Dermis blood vessel endothelial cell (primary cell): ENCODE measurements around the gene USP36. TPM values are rescaled to one million over a fixed set of nuclear protein-coding genes. Genes with fewer than 3 reads are reported as not detected.
A peak's percentile ranks its signal among the peaks of the same experiment; 100 is the strongest.

Source experiments
- DNase-seq: peaks from one replicate; pipeline ENCODE4 v3.0.0; 2010
- total RNA-seq: library from RNA; depleted of rRNA; stranded (reverse); fragments of >200 nt; gene quantifications from 2 replicates; pipeline ENCODE4 v1.2.3, GENCODE V29; 2014

The USP36 gene
- total RNA-seq, 1 donor from 2014 or later: 22.8 TPM

DNA sequence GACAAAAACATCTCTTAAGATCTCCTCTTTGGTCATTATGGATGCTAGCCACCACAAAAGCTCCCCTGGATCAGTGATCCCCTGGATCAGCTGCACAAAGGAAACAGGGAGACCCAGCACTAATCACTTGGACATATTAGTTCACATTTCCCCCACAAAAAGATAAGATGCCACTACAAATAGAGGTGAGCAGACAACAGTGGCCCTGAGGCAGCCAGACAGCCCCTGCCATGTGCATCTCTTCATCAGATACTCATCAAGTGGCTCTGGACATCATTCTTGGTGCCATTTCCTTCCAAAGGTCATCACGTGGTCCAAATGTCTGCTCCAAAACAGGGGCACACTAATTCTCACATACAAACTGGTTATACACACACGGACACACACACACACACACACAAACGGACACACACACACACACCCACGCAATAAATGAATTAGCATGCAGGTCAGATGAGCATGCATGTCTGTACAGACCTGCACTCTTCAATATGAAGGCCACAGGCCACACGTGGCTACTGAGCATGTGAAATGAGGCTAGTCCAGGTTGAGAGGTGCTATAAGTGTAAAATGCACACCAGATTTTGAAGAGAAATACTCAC is 4.1 kb downstream of the USP36 start:
- DNase-seq: no peak

DNA sequence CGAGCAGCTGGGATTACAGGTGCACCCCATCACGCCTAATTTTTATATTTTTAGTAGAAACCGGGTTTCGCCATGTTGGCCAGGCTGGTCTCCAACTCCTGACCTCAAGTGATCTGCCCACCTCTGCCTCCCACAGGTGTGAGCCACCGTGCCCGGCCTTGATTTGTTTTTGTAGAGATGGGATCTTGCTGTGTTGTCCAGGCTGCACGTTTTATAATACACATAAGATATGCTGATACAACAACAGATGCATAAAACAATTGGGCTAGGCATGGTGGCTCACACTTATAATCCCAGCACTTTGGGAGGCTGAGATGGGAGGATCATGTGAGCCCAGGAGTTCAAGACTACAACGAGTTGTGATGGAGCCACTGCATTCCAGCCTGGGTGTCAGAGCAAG is 6.0 kb downstream of the USP36 start:
- no peak for DNase-seq

DNA sequence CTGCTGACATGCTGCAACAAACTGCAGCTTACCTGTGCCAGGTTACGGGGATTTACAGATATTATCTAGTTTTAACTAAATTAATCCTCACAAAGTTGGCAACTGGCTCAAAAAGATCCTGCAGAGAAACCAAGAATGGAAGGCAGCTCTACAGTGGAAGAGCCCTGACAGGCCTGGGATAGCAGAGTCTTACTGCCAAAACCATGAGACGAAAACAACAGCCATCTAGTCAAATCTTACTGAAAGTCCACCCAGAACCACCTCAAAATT is 8.1 kb downstream of the USP36 start:
- no peak for DNase-seq

DNA sequence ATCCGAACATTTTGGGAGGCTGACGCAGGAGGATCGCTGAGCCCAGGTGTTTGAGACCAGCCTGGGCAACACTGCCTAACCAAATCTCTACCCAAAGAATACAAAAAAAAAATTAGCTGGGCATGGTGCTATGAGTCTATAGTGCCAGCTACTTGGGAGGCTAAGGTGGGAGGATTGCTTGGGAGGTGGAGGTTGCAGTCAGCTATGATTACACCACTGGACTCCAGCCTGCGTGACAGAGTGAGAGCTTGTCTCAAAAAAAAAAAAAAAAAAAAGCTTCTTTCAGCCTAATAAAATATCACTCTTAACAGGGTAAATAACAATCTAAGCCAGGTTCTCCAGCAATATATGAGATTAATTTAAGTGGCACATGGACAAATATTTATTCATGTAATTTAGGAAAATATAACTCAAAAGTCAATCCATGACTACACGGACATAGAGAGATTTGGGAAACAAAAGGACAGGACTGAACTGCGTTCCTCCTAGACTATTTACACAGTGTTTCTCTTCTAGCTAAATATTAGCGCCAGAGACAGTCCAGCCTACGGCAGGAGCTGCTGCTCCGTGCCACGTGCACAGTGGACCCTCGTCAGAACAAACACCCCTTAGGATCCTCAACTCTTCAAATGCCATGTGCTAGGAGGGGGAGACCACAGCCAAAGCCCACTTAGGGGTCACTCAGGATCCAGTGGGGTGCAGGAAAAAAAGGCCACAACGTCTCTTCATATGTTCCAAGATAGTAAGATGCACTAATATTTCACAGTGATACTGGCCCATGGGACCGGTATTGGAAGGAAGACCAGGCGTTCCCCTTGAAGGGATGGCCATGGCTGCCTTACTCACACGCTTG is 8.7 kb downstream of the USP36 start:
- DNase-seq: no peak

DNA sequence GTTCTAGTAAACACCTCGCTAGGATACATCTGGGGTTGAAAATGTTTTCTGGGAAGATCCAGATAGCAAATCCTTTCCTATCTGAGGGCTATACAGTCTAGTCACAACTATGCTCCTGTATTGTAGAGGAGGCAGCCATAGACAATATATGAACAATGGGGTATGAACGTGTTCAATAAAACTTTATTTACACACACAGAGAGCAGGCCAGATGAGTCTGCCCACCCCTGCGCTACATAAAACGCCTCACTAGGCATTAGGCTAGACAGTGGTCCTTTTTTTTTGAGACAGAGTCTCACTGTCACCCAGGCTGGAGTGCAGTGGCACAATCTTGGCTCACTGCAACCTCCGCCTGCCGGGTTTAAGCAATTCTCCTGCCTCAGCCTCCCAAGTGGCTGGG is 11.1 kb downstream of the USP36 start:
- no peak for DNase-seq

DNA sequence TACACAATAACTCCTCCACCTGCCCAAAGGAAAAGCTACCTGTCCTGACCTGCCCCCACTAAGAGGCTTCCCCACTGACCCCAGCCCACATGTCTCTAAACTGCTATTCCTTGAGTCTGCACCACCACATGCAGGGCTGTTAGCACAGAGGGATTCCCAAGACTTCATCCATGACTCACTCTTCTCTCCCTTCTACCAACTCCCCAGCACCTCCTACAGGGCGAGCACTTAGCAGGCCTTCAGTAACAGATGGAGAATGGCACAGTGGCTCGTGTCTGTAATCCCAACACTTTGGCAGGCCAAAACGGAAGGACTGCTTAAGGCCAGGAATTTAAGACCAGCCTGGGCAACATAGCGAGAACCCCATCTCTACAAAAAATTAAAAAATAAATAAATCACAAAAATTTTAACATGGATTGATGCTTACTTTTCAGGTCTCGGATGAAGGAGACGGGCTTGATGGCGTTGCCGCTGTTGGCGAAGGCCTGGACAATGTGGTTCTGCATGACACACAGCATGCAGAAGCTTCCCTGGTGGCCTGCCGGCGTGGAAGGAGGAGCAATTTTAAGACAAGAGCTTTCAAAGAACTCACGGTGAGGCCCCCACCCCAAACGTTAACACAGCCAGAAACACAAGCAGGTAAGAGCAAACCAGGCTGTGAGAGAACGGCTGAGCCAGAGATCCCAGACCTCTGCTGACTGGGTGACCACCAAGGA is 12.0 kb downstream of the USP36 start:
- DNase-seq: peak; percentile 68

DNA sequence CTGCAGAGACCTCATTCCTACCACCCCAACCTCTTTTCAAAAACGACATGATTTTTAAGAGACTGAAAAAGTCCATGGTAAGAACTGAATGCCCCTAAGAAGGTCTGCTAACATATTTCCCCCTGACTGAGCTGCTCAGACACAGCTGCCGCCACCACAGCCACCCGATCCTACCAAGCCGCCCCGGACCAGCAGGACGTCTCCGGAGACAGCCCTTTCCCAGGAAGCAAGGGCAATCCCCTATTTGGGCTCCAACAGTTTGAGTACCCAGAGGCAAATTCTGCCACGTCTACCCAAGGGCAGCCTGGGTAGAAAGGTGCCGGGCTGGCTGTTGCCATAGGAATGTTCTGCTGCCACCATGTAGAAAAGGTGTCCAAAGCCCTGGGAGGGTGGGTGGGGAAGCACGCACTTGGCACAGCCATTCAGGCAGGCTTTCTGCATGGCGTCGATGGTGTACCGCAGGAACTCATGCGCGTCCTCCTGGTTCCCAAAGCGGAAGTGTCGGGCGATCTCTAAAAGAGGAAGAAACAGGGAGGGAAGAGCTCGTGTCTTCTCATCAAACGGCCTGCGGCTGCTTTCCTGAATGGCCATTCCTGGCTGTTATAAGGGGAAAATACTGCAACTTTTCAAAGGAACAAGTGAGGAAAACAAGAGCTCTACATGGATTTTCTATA is 13.6 kb downstream of the USP36 start:
- no peak for DNase-seq

DNA sequence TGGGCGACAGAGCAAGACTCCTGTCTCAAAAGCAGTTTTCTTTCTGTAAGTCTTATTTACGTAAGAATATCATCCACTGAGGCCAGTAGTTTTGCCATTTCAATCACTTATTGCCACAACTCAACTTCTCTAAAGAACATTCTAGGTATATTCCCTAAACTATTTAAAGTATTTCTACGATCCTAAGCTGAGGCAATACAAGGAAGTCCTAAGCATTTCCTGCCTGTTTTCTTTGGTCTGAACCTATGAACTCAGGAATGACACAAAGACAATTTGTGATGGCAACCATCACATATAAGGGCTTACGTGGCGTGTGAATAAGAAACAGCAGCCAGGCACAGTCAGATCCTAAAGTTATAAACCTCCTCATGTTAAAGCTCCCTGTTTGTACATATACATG is 14.2 kb downstream of the USP36 start:
- DNase-seq: peak; percentile 74

DNA sequence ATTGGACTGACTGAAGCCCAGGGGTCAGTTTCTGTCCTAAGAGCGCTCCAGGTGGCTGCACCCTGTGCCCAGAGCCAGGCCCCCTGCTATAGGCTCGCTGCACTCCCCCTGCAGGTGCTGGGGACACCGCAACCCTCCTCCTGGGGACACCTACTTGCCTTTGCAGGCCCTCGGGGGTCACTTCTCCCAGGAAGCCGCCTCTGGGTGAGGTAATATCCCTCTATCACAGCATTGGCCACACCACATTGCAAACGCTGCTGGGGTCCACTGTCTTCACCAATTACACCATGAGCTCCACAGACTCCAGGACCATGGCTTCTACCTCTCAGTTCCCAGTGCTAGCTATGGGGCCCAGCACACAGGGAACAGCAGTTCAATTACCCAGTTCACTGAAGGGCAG is 14.9 kb downstream of the USP36 start:
- no peak for DNase-seq

DNA sequence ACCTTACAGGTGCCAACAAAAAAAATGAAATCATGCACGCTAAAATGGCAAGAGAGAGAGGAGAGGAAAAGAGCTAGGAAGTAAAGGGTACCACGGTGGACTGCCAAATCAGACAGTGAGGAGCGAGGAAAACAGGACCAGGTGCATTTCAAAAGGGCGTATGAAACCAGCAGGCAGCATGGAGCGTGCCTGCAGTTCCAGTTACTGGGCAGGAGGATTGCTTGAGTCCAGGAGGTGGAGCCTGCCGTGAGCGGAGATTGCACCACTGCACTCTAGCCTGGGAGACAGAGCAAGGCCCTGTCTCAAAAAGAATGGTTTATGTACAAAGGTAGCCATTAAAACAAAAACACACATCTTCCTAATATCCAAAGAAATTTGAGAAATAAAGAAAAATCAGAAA is 16.4 kb downstream of the USP36 start:
- no peak for DNase-seq

DNA sequence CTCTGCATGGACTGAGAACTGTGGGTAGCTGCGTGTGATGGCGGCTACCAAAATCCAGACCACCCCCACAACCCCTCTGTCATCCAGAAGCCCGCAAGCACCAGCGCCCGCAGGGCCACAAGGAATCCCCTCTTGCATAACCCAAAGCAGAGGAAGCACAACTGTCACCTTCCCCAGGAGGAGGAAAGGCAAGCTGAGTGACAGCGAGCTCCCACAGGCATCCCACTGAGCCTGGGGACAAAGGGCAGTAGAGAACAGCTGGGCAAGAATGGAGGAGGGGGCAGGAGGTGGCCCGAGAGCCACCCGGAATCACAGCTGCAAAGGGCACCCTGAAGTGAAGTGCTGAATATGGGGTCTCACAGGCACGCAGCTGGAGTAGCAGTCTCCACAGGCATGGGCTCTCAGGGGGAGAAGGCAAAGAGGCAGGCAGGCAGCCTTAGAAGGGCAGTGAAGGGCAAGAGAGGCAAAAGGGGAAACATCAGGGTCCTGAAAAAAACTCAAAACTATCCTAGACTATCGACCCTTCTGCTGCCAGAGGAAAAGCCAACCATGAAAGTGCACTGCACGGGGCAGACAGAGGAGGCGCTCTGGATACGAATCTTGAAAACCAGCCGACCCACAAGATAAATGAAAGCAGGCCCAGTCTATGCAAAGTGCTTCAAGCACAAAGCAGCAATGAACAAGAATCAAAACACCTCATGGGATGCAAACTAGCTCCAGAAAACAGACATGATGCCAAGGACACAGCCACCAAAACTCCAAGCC is 17.1 kb downstream of the USP36 start:
- DNase-seq: no peak

DNA sequence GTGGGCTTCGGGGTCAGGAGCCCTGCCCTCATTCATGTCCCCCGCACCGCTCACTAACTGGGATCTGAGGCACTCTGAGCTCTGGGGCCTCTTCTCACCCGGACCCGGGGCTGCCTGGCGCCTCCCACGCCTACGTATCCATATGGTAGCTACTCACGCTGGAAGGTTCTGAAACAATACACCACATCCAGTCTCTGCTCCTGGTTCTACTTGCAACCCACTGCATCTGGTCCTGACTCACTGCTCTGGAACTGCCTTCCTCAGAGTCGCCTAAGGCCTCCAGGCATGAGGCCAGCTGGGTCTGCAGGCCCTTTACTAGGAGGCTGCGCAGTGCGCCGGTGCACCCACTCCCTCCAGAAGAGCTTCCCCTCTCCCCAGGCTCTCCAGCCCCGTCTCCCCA is 18.1 kb downstream of the USP36 start:
- DNase-seq: peak; percentile 30

DNA sequence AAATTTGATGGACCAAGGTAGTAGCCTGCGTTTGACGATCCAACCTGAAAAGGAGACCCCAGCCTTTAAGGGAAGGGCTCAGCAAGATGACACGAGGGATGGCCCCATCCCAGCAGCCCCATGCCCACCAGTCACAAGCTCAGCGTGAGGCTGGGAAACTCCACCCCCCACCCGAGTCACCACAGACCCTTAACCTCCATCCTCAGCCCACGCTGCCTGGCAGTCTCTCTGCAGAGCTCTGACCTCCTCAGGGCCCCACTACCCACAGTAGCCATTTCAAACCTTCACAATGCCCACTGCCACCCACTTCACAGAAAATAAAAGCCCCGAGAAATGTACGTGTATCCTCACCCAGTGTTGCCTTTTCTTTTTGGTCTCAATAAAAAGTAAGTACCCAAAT is 18.7 kb downstream of the USP36 start:
- no peak for DNase-seq

DNA sequence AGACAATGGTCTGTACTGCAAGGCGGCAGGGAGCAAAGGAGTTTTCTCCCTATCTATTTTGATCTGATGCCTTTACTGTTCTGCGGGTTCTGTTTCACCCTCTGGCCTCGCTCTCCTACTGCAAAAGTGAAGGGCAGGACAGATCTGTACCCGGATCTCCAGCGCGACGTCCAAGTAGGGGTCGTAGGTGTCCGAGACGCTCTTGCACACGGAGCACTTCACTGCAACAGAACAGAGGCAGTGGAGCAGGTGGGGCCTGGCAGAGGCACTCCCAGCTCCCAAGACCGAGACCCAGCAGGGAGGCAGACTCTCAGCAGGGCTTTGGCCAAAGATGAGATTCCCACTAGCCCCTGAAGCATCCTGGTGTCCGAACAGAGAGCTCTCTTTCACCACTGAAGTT is 19.8 kb downstream of the USP36 start:
- DNase-seq: no peak

DNA sequence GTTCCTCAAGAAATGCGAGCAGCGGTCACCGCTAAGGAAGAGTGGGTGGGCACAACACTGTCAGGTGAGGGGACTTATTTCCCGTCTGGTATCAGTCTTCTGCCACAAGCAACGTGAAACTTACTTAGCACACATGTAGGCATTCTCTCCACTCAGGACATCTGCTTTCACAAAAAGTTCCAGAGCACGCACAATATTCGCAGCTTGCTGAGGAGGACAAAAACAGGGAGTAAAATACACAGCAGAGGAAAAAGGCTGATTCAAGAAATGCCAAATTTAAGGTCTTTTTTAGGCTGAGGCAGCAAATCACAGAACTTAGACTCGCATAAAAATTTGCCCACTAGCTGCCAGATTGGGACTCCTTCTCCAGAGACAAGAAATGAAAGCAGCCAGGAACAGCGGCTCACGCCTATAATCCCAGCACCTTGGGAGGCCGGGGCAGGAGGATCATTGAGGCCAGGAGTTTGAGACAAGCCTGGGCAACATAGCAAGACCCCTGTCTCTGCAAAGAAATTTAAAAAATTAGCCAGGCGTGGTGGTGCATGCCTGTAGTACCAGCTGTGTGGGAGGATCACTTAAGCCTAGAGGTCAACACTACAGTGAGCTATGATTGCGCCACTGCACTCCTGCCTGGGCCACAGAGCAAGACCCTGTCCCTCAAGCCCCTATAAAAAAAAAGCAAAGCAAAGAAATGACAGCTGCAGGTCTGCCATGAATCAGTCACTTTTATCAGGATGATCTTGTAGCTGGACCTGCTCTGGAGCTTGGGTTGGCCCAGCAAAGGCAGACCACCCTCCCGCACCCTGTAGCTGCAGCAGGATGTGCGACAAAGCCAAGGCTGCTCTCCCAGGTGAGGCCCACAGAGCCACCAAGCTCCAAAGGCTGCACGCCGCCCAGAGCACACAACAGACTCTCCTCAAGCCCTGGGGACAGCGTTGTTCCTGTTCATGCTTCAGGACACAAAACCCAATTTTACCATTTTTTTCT is 20.5 kb downstream of the USP36 start:
- DNase-seq: no peak

DNA sequence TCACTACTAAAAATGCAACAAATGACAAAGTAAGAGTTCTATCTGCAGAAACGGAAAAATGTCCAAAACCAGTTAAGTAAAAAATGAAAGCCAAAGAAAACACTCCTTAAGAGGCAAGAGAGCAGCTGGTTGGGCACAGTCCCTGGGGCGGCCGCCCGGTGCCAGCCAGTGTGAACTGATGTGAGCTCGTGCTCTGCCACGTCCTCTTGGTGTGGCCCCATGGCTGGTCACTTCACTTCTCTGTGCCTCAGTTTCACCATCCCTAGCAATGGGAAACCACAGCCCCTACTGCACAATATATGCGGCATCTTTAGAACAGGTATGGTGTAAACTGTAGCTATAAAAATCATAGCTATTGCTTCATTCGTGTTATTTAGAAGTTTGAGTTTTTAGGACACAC is 21.2 kb downstream of the USP36 start:
- peak; percentile 29 for DNase-seq

DNA sequence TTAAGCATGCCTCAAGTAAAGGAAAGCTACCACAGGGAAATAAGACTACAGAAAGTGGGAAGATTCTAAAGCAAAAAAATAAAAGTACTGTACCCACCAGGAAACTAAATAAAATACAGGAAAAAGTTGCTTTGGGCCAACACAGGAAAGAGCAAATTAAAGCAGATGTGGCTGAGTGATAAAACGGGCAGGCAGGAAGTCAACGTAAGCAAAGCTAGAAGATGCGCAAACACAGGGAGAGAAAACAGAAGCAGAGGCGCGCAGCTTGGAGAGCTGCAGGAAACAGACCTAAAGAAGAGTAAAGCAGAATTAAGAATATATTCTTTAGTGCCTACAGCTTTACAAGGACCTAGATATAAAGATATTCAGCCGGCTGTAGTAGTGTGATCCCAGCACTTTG is 21.7 kb downstream of the USP36 start:
- peak; percentile 89 for DNase-seq

DNA sequence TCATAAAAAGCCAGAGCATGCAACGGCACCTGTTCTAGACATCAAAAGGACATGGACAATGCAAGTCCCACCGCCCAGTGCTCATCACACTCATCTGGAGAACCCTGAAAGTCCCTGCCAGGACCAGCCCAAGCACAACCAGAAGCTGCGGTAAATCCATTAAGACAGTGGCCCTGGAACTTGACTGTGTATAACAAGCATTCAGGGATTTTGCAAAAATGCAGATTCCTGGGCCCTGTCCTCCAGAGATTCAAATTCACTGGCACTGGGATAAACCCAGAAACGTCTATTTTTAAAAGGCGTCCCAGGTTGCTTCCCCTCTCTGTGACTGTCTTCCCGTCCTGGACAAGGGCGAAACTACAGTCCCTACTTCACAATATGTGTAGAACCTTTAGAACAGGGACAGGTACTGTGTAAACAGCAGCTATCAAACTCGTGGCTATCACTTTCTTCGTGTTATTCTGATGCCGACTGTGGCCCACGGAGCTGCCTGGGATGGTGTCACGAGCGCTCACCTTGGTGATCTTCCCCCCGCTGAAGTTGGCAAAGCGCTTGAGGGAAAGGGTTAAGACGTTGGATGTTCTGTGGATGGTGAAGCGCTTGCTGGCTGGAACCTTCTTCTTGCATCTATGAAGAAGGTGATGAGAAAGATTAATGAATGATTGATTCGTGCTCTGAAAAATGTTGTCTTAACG is 22.3 kb downstream of the USP36 start:
- no peak for DNase-seq

DNA sequence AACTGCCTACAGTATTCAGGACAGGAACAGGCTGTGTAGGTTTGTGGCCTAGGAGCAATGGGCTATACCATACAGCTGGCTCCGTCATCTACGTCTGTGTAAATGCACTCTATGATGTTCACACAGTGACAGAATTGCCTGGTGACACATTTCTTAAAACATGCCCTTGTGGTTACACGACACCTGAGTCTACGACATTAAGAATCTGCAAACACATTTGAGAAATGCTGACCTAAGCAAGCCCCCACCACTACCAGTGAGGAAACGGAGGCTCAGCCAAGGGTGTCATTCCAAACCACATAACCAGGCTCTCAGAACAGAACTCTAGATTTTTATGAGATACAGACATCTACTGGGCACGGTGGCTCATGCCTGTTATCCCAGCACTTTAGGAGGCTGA is 23.5 kb downstream of the USP36 start:
- no peak for DNase-seq

DNA sequence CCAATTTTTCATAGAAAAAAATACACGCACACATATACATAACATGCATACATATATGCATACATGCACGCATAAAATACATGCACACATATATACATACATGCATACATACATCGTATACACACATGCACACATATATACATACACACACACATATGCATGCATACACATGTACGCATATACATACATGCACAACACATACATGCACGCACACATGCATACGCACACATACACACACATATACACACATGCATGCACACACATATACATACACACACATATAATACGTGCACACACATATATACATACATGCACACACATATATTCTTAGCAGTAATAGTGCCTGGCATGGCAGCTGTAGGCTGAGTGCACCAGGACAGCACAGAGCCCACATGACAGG is 24.9 kb downstream of the USP36 start:
- DNase-seq: no peak

DNA sequence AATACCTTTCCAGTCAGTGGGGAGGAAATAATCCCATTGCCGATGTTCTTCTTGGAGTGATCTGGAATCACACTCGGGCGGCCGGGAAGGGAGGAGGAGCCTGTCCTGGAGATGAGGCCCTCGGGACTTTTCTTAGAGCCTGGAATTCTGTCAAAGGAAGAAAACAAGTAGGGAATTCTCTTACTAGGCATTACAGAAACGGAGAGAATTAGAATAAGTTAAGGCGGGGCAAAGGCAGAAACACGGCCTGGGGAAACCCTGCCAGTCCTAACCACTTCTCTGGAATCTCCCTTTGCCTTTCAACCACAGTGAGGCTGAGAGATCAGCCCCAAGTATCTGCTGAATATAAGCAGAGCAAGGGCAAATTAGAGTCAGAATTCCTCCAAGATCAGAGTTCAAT is 27.8 kb downstream of the USP36 start:
- no peak for DNase-seq
